GM10266 (cell line): ENCODE results near the gene SMAP1.

Source experiments
- DNase-seq: peaks from one replicate; pipeline ENCODE4 v3.0.0; 2012; ENCODE audit errors: extremely low spot score
- CTCF ChIP-seq: IDR thresholded peaks from 2 replicates; pipeline ENCODE4 v1.5.1; 2012; ENCODE audit warnings: mild to moderate bottlenecking, low read depth; ENCODE audit not compliant: control insufficient read depth, insufficient read depth; ENCODE audit errors: missing control alignments

The SMAP1 gene

GRCh38 chr6:70667256-70667710, 400 bp upstream of the SMAP1 start:
- no peak for DNase-seq
- TF ChIP-seq CTCF, result no peak

GRCh38 chr6:70668499-70668812, 773 bp downstream of the SMAP1 start:
- DNase-seq, result peak; percentile 16
- TF ChIP-seq CTCF, result no peak

GRCh38 chr6:70669133-70669532, 1.4 kb downstream of the SMAP1 start:
- DNase-seq, result no peak
- no peak for TF ChIP-seq CTCF

- DNase-seq, result no peak
- TF ChIP-seq CTCF, result no peak
Measured at GRCh38 chr6:70672549-70672948, 4.9 kb downstream of the SMAP1 start.

GRCh38 chr6:70673054-70673453, 5.4 kb downstream of the SMAP1 start:
- no peak for TF ChIP-seq CTCF
- DNase-seq, result no peak

GRCh38 chr6:70673601-70674000, 5.9 kb downstream of the SMAP1 start:
- TF ChIP-seq CTCF, result no peak
- DNase-seq, result no peak

- no peak for TF ChIP-seq CTCF
- no peak for DNase-seq
Measured at GRCh38 chr6:70675822-70676221, 8.1 kb downstream of the SMAP1 start.
